Spleen (tissue), 11 donors: ENCODE measurements around the gene AKR1D1. TPM values are rescaled to one million over a fixed set of nuclear protein-coding genes. Genes with fewer than 3 reads are reported as not detected.
A peak's percentile ranks its signal among the peaks of the same experiment; 100 is the strongest.
"Not testable (repeated sequence)": the region's sequence is repeated elsewhere in the genome, so short reads cannot be mapped to it uniquely, and the experiment has no call there.

Experiments used
- DNase-seq: peaks from one replicate; pipeline ENCODE4 v3.0.0-alpha.2; 2020
- H3K27ac ChIP-seq, 8 donors: fragments of 200-600 bp; sonication (generic) in 7 of 8; 1 replicate in 4 of 8; 2 replicates in 4 of 8; pipeline versions ENCODE4 v1.5.0 to v1.8.0; 2016 to 2021; ENCODE audit warnings: inconsistent platforms in 4 of 8, mild to moderate bottlenecking in 4 of 8, moderate library complexity in 1 of 8
- H3K27me3 ChIP-seq, 7 donors: fragments of 200-600 bp; sonication (generic) in 6 of 7; replicated peaks in 1 of 7; 1 replicate in 4 of 7; 2 replicates in 3 of 7; pipeline versions ENCODE4 v1.5.0 to v1.8.0; 2016 to 2021; ENCODE audit warnings: inconsistent platforms in 3 of 7, mild to moderate bottlenecking in 1 of 7
- H3K36me3 ChIP-seq, 6 donors: fragments of 200-600 bp; sonication (generic) in 5 of 6; 1 replicate in 4 of 6; 2 replicates in 2 of 6; pipeline versions ENCODE4 v1.5.0 to v1.8.0; 2016 to 2021; ENCODE audit warnings: inconsistent platforms in 2 of 6
- H3K4me1 ChIP-seq, 6 donors: fragments of 200-600 bp; sonication (generic) in 5 of 6; 1 replicate in 3 of 6; 2 replicates in 3 of 6; pipeline versions ENCODE4 v1.5.0 to v1.8.0; 2016 to 2021; ENCODE audit warnings: inconsistent platforms in 3 of 6
- H3K4me3 ChIP-seq, 8 donors: fragments of 200-600 bp; sonication (generic) in 7 of 8; 1 replicate in 4 of 8; 2 replicates in 4 of 8; pipeline versions ENCODE4 v1.5.0 to v1.8.0; 2016 to 2021; ENCODE audit warnings: inconsistent platforms in 4 of 8, mild to moderate bottlenecking in 4 of 8, moderate library complexity in 2 of 8
- H3K9me3 ChIP-seq, 8 donors: fragments of 200-600 bp; sonication (generic) in 7 of 8; 1 replicate in 4 of 8; 2 replicates in 4 of 8; pipeline versions ENCODE4 v1.5.0 to v1.8.0; 2016 to 2021; ENCODE audit warnings: inconsistent platforms in 4 of 8
- POLR2A ChIP-seq, 3 donors: fragments of 450-650 bp; IDR thresholded peaks; one replicate each; pipeline ENCODE4 v1.5.1; 2017; ENCODE audit warnings: antibody characterized with exemption in 3 of 3, mild to moderate bottlenecking in 1 of 3
- POLR2AphosphoS5 ChIP-seq, 3 donors: sonication (generic); formaldehyde crosslinking; IDR thresholded peaks; one replicate each; pipeline ENCODE4 v1.5.1; 2017; ENCODE audit warnings: antibody characterized with exemption in 3 of 3
- WGBS, 5 donors: extraction: QIAGEN DNeasy Blood & Tissue Kit in 3 of 5; methylation state at CpG; one replicate each; pipeline versions ENCODE4 v1.1.5 to v1.1.7; 2013 to 2018; 5-methylcytosine and 5-hydroxymethylcytosine counted together
- intact Hi-C: fragments of 100-400 bp; cut with DNase I; formaldehyde crosslinking; loops from one replicate; pipeline ENCODE4 v1.15.0; 2023; ENCODE audit warnings: low total_unique reads
- polyA plus RNA-seq, 3 donors: library from polyadenylated mRNA; stranded (reverse); fragments of 200-250 nt; gene quantifications; one replicate each; pipeline ENCODE4 v1.2.1, GENCODE V29; 2013
- total RNA-seq, 7 donors: library from RNA; depleted of rRNA in 3 of 7; stranded (reverse); fragments of >200 nt in 3 of 7; fragmentation: NEBNext Ultra II Directional in 4 of 7; extraction: Animal tissue kit (Norgen Biotek cat#: 25700) in 4 of 7; gene quantifications; one replicate each; pipeline versions ENCODE4 v1.1.0 to v1.2.1, GENCODE V29; 2016 to 2021
- TF ChIP-seq, protein P1 (sequence below), 11 experiments: fragments of 200-600 bp in 7 of 11; fragments of 450-650 bp in 4 of 11; sonication (generic) in 4 of 11; IDR thresholded peaks in 8 of 11; conservative IDR thresholded peaks in 3 of 11; 1 replicate in 7 of 11; 2 replicates in 4 of 11; pipeline versions ENCODE4 v1.4.0 to v1.8.0; 2016 to 2021; ENCODE audit warnings: antibody characterized with exemption in 11 of 11, inconsistent platforms in 4 of 11, mild to moderate bottlenecking in 1 of 11
- donor health status: healthy with polysubstance abuse.
- donor health status: DM: no; HTN: no; CAD: no; lungs with moderate emphysema.
- donor health status: DM: no; HTN: no; CAD: no.
- donor health status: Bipolar disorder and iron deficiency.
- donor health status: healthy.
- donor health status: DM: no; HTN: no; CAD: no.
- donor health status: DM: yes; HTN: yes; CAD: no.

Gene AKR1D1
- total and polyA plus RNA-seq, 10 donors: 0.39 TPM; not detected in 9

- 30 to 54% (median 50%) methylated on average over 3 of the region's 3 CpGs for WGBS, 5 donors
- peaks cover 0 to 13% (median 2%) of the 10 kb centered on the region in 6 donors for H3K4me1 ChIP-seq
- H3K27ac ChIP-seq: peak overlapping the region in 6 of 8 donors; percentile 4 to 45 (median 18)
- intact Hi-C loops: no loop called here
- DNase-seq: no peak
- TF ChIP-seq, protein P1, sequence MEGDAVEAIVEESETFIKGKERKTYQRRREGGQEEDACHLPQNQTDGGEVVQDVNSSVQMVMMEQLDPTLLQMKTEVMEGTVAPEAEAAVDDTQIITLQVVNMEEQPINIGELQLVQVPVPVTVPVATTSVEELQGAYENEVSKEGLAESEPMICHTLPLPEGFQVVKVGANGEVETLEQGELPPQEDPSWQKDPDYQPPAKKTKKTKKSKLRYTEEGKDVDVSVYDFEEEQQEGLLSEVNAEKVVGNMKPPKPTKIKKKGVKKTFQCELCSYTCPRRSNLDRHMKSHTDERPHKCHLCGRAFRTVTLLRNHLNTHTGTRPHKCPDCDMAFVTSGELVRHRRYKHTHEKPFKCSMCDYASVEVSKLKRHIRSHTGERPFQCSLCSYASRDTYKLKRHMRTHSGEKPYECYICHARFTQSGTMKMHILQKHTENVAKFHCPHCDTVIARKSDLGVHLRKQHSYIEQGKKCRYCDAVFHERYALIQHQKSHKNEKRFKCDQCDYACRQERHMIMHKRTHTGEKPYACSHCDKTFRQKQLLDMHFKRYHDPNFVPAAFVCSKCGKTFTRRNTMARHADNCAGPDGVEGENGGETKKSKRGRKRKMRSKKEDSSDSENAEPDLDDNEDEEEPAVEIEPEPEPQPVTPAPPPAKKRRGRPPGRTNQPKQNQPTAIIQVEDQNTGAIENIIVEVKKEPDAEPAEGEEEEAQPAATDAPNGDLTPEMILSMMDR (IDR thresholded peaks at IDR 0.05 in 8 of 11, conservative IDR thresholded peaks at IDR 0.05 in 3 of 11): no peak
- TF ChIP-seq POLR2AphosphoS5 (IDR thresholded peaks at IDR 0.05) (no peak), POLR2A (IDR thresholded peaks at IDR 0.05) (no peak)
- H3K4me3 ChIP-seq: no peak overlapping the region
- H3K9me3 ChIP-seq: peaks cover 0 to 22% (median 12%) of the 10 kb centered on the region in 8 donors
- H3K27me3 ChIP-seq: no peaks in the 10 kb centered on the region
- H3K36me3 ChIP-seq: no peaks in the 10 kb centered on the region
Observed at GRCh38 chr7:138075350-138075749, 909 bp upstream of the AKR1D1 start.

GRCh38 chr7:138075786-138076185 is 473 bp upstream of the AKR1D1 start:
- DNase-seq, H3K27me3 ChIP-seq, H3K36me3 ChIP-seq, H3K4me3 ChIP-seq, intact Hi-C loops: not testable (repeated sequence)
- WGBS, 5 donors: 84 to 93% (median 92%) methylated on average over 1 of the region's 1 CpG
- Histone ChIP-seq H3K27ac (peak overlapping the region in 2 of 8 donors; percentile 9 to 45), H3K9me3 (peaks cover 0 to 22% (median 12%) of the 10 kb centered on the region in 8 donors), H3K4me1 (peaks cover 0 to 13% (median 2%) of the 10 kb centered on the region in 6 donors)

DNA sequence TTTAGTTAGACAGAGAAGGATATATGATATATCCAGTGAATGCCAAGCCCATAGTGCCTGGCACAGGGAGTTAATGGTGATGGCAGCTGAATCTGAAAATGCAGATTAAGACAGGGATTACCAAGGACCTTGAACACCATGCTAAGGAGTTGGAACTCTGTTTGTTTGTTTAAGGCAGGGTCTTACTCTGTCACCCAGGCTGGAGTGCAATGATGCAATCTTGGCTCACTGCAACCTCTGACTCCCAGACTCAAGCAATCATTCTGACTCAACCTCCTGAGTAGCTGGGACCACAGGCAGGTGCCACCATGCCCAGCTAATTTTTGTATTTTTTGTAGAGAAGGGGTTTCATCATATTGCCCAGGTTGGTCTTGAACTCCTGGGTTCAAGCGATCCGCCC is 1.6 kb downstream of the AKR1D1 start:
- Histone ChIP-seq H3K27ac (no peak overlapping the region), H3K4me1 (peaks cover 0 to 13% (median 2%) of the 10 kb centered on the region in 6 donors), H3K9me3 (peaks cover 0 to 22% (median 12%) of the 10 kb centered on the region in 8 donors), H3K4me3 (no peak overlapping the region), H3K36me3 (no peaks in the 10 kb centered on the region), H3K27me3 (no peaks in the 10 kb centered on the region)
- intact Hi-C loops: no loop called here
- TF ChIP-seq POLR2A (IDR thresholded peaks at IDR 0.05) (no peak), POLR2AphosphoS5 (IDR thresholded peaks at IDR 0.05) (no peak)
- TF ChIP-seq, protein P1 (IDR thresholded peaks at IDR 0.05 in 8 of 11, conservative IDR thresholded peaks at IDR 0.05 in 3 of 11): no peak
- WGBS, 5 donors: 95 to 100% (median 99%) methylated on average over 2 of the region's 2 CpGs
- DNase-seq: no peak

GRCh38 chr7:138079137-138079536 is 2.9 kb downstream of the AKR1D1 start:
- H3K9me3 ChIP-seq: peaks cover 0 to 20% (median 11%) of the 10 kb centered on the region in 8 donors
- no peak overlapping the region for H3K4me3 ChIP-seq
- no peaks in the 10 kb centered on the region for H3K27me3 ChIP-seq
- intact Hi-C loops: no loop called here
- WGBS, 5 donors: 74 to 91% (median 84%) methylated on average over 1 of the region's 1 CpG
- TF ChIP-seq POLR2A (IDR thresholded peaks at IDR 0.05): no peak
- no peak for TF ChIP-seq POLR2AphosphoS5 (IDR thresholded peaks at IDR 0.05)
- TF ChIP-seq, protein P1 (IDR thresholded peaks at IDR 0.05 in 8 of 11, conservative IDR thresholded peaks at IDR 0.05 in 3 of 11): no peak
- H3K27ac ChIP-seq: no peak overlapping the region
- no peaks in the 10 kb centered on the region for H3K36me3 ChIP-seq
- peaks cover 0 to 13% (median 2%) of the 10 kb centered on the region in 6 donors for H3K4me1 ChIP-seq
- no peak for DNase-seq

GRCh38 chr7:138081868-138082267 is 5.6 kb downstream of the AKR1D1 start:
- H3K36me3 ChIP-seq: no peaks in the 10 kb centered on the region
- H3K27ac ChIP-seq: no peak overlapping the region
- 86 to 93% (median 91%) methylated on average over 4 of the region's 4 CpGs for WGBS, 5 donors
- H3K4me1 ChIP-seq: no peaks in the 10 kb centered on the region
- no peak overlapping the region for H3K4me3 ChIP-seq
- no peaks in the 10 kb centered on the region for H3K27me3 ChIP-seq
- TF ChIP-seq, protein P1 (IDR thresholded peaks at IDR 0.05 in 8 of 11, conservative IDR thresholded peaks at IDR 0.05 in 3 of 11): no peak
- TF ChIP-seq POLR2A (IDR thresholded peaks at IDR 0.05) (no peak), POLR2AphosphoS5 (IDR thresholded peaks at IDR 0.05) (no peak)
- H3K9me3 ChIP-seq: no peaks in the 10 kb centered on the region
- intact Hi-C loops: no loop called here
- no peak for DNase-seq
